GM12801 (cell line): Measurements from ENCODE around the gene DTHD1.

Experiments
- TF ChIP-seq, protein P1 (sequence below): IDR thresholded peaks from one replicate; pipeline ENCODE4 v1.5.1; 2011; ENCODE audit warnings: control low read depth; ENCODE audit not compliant: insufficient read length; ENCODE audit errors: extremely low read depth

The DTHD1 gene

DNA sequence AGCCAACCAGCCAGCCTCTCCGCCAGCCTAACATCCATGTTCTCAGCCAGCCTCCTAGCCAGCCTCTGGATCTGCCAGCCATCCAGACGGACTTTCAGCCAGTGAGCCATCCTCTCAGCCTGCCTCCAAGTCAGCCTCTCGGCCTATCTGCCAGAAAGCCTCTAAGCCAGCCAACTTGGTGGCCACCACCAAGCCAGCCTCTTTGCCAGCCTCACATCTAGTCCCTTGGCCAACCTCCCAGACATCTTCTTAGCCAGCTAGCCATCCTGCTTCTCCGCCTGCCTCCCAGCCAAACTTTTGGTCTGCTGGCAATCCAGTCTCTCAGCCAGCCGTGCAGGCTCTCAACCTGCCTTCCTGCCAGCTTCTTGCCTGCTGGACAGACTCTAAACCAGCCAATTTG is 20.7 kb upstream of the DTHD1 start:
- TF ChIP-seq, protein P1, sequence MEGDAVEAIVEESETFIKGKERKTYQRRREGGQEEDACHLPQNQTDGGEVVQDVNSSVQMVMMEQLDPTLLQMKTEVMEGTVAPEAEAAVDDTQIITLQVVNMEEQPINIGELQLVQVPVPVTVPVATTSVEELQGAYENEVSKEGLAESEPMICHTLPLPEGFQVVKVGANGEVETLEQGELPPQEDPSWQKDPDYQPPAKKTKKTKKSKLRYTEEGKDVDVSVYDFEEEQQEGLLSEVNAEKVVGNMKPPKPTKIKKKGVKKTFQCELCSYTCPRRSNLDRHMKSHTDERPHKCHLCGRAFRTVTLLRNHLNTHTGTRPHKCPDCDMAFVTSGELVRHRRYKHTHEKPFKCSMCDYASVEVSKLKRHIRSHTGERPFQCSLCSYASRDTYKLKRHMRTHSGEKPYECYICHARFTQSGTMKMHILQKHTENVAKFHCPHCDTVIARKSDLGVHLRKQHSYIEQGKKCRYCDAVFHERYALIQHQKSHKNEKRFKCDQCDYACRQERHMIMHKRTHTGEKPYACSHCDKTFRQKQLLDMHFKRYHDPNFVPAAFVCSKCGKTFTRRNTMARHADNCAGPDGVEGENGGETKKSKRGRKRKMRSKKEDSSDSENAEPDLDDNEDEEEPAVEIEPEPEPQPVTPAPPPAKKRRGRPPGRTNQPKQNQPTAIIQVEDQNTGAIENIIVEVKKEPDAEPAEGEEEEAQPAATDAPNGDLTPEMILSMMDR: no peak

DNA sequence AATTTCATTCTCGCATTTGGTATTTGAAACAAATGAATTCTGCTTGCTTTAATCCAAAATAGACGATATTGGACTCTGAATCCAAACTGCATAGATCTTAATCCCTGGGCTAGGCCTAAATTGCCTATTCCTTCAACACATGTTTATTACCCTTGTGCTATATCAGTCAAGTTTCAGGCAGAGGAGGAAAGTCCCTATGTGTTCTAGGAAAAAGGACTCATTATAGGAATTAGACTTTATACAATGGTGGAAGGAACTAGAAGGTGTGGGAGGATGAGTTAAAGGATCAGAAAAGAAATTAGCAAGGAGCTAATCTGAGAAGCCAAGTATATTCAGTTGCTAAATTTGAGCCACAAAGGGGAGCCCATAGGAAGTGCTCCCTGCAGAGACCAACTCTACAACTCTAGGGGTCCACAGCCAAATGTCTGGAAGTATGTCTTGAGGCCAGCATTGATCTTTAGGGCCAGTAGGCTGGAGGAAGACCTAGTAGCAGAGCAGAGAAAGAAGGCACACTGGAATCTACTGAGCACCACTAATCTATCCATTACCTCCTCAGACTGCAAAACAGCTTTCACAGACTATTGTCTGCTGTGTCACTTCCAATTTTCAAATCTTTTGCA is 17.1 kb upstream of the DTHD1 start:
- TF ChIP-seq, protein P1: no peak

DNA sequence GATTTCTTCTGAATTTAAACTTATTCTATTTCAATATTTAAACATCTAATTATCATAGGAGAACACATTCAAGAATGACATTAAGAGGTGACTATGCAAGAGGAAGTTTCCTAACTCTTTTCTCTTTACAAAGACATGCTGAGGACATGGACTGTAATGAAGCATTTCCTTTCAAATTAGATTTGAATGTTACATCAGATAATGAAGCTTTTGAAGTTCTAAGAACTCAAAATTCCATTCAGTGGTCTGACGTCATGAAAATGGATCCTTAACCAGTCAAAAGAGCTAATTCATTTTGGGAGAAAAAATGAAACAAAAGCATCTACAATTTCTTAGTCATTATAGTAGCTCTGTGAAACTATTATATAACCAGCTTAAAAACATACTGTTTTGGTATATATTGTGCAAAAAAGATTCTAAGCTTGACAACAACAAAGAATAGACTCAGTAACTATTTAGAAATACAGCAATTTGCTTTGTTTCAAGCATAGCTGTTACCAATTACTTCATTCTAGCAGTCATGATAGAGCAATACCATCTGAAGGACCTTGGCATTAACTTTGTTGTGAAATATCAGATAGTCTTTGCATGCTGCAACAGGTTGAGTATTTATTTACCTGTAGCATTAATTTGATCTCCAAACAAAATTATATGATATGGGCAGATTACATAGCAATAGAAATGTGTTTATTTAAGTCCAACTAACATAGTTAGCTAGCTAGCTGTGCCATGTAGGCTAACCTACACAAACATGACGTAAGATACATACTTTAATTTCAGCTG is 13.7 kb upstream of the DTHD1 start:
- TF ChIP-seq, protein P1: no peak

DNA sequence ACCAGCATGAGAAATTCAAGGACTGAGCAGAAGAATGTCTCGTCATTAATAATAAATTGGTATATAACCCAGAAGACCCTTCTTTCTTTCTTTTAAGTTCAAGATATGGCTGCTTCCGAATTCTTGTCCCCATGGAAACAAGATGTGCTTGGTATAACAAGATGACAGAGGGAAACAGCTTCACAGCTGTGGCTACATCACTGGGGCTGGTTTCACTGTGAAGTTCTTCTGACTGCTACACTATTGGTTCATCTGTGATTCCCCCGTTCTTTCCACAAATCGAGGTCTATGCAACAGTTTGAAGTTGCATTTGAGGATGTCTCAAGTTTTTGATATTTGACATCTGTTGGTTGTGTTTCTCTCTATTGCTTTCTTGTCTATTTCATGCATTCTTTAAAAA is 12.3 kb upstream of the DTHD1 start:
- TF ChIP-seq, protein P1: no peak

- TF ChIP-seq, protein P1: no peak
These were observed 11.8 kb upstream of the DTHD1 start for GRCh38 chr4:36269533-36270173.

GRCh38 chr4:36273276-36273675 is 8.1 kb upstream of the DTHD1 start:
- TF ChIP-seq, protein P1: no peak

DNA sequence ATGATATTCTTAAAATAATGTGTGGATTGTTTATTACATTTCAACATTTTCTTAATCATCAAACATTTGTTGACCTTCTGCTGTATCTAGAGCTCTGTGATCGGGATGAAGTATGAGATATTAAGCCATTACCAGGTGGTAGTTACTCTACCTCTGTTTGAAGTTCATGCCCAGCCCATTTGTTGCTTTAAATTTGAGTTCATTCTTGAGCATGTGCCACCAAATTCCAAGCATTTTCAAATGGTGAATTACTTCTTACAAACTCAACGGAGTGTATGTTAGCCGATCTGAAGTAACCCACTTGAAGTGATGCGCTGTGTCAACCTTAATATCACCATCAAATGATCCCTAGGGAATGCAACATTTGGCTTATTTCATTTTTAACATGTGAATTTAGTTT is 7.3 kb upstream of the DTHD1 start:
- TF ChIP-seq, protein P1: no peak
